ENCODE results near the gene RGSL1. TPM values are rescaled to one million over a fixed set of nuclear protein-coding genes. Genes with fewer than 3 reads are reported as not detected.
A peak's percentile ranks its signal among the peaks of the same experiment; 100 is the strongest.
"Not testable (repeated sequence)": the region's sequence is repeated elsewhere in the genome, so short reads cannot be mapped to it uniquely, and the experiment has no call there.

RGSL1 gene
- total RNA-seq, 2 donors from 2014 or later, result not detected

DNA sequence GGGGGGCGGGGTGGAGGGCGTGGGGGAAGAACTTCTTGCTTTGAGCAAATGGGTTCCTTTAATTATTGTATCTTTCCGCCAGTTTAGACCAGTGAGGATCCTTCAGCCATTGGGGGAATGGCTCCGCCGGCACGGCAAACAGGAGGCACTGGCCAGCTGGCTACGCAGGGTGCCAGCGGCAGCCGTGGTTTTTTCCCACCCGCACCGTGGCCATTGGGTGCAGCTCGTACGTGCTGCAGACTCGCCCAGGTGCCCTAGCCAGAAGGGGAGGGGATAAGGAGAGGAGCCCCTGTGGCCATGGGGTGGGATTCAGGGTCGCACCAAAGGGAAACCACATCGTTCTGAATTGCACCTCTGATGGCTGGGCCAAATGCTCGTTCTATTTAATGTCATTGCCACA, 65.6 kb downstream of the RGSL1 start:
- ATAC-seq (no peak), DNase-seq (no peak)
- intact Hi-C loops (cut with DNase I, micrococcal nuclease), result no loop called here

DNA sequence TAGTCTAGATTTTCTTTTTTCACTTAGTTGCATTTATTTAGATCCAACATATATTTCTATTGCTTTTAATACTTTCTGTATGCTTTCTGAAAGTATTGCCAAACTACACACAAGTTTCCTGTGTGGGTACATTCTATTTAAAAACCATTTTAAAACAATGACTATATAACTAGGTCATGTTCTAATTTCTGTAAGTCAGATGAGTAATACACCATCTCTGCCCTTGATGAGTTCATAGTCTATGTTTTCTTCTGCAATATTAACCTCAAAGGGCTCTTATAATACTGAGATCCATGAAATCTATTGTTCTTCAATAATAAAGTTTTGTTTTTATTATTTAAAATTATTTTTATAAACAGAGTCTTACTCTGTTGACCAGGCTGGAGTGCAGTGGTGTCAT, 70.8 kb downstream of the RGSL1 start:
- intact Hi-C loops (cut with DNase I, micrococcal nuclease), result no loop called here
- ATAC-seq (no peak), DNase-seq (no peak)

DNA sequence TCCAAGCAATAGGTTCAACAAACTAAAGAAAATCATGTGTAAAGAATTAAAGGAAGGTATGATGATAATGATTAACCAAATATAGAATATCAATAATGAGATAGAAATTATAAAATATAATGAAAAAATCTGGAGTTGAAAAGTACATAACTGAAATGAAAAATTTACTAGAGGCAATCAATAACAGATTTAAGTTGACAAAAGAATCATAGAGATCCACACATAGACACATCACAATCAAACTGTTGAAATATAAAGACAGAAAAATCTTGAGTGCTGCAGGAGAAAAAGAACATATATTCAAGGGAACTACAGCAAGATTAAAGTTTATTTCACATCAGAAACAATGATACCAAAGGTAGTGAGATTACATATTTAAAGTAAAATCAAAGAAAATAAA, 75.4 kb downstream of the RGSL1 start:
- DNase-seq, result no peak
- intact Hi-C loops (cut with DNase I, micrococcal nuclease), result no loop called here
- no peak for ATAC-seq

DNA sequence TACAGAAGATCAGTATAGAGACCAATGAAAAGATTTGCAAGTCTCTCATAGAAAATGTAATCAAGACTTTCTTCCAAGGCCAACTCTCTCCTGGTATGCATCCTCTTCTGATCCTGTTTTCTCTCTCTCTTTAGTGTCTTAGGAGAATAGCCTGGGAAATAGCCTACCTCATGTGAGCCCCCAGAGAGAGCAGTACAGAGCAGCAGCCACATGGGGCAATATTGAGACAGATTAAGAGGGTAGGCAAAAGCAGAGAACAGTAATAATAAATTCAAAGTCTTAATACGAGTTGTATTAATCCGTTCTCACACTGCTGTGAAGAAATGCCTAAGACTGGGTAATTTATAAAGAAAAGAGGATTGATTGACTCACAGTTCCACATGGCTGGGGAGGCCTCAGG, 77.7 kb downstream of the RGSL1 start:
- ATAC-seq, result no peak
- intact Hi-C loops (cut with DNase I, micrococcal nuclease), result no loop called here

DNA sequence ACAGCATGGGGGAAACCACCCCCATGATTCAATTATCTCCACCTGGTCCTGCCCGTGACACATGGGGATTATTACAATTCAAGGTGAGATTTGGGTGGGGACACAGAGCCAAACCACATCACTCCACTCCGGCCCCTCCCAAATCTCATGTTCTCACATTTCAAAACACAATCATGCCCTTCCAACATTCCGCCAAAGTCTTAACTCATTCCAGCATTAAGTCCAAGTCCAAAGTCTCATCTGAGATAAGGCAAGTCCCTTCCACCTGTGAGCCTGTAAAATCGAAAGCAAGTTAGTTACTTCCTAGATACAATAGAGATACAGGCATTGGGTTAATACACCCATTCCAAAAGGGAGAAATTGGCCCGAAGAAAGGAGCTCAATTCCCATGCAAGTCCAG, 78.3 kb downstream of the RGSL1 start:
- peak; percentile 86 for ATAC-seq
- intact Hi-C loops (cut with DNase I, micrococcal nuclease), result not testable (repeated sequence)

More for the DNA sequence above, 77.7 kb downstream of the RGSL1 start:
- DNase-seq, result no peak

DNA sequence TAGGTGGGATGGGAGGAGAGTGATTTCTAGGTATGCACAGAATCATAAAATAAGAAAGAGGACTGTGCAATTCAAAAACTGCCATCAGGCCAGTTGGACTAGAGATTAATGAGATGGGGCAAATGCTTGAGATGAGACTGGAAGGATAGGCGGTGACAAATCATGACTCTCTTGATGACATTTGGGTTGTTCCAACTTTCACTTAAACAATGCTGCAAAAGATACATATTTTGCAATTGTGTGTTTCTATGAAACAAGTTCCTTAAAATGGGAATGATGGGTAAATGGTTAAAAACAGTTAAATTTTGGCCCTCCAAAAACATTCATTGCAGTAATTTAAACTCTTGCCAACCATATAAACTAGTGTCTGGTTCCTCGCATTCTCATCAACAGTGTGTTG, 84.0 kb downstream of the RGSL1 start:
- ATAC-seq (no peak), DNase-seq (no peak)
- intact Hi-C loops (cut with DNase I, micrococcal nuclease), result no loop called here

More for the DNA sequence above, 78.3 kb downstream of the RGSL1 start:
- peak in 1 of 2 donors; percentile 32 for DNase-seq

DNA sequence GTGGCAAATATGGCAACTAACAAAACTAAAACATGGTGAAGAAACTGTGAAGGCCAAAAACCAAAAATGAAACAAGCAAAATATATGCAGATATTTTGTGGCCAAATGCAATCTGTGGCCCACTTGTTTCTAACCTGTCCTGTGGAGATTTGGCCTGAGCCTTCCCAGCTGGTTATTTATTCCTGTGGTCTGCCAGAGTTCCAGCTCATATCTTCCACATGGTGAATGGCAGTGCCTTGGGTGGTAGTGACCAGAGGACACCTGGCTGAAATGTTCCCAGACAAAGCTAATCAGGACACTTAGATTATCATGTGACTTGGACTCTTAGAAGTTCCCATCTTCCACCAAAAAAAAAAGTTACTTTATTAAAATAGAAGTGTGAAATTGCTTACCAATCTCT, 99.4 kb downstream of the RGSL1 start:
- intact Hi-C loops (cut with DNase I, micrococcal nuclease), result no loop called here
- no peak for ATAC-seq

DNA sequence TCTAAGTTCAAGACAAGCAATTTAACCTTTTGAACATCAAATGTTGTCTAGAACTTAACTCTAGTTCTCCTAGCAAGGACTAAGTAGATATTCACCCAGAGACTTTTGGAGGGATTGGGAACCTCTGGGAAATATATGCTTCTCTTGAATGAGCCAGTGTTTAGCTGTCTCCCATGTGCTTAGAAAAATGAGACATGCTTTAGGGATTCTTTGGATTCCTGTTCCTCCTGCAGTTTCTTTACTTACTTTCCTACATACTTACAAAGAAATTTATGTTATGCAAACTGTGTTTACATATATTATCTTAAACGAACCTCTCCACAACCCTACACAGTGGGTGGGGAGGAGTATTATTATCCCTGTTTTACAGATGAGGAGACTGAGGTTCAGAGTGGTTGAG, 99.9 kb downstream of the RGSL1 start:
- no peak for ATAC-seq
- DNase-seq, result no peak
- intact Hi-C loops (cut with DNase I, micrococcal nuclease), result no loop called here

More for the DNA sequence above, 99.4 kb downstream of the RGSL1 start:
- DNase-seq, result no peak

DNA sequence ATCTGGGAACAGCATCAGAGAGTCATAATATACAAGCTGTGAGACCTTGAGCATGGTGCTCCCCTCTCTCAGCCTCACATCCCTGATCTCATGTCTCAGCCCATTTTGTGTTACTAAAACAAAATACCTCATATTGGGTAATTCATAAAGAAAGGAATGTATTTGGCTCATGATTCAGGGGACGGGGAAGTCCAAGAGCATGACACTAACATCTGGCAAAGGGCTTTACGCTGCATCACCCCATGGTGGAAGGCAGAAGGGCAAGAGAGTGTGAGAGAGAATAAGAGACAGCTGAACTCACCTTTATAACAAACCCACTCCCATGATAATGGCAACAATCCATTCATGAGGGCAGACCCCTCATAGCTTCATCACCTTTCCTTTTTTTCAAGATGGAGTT, 102.6 kb downstream of the RGSL1 start:
- no peak for DNase-seq
- no peak for ATAC-seq
- intact Hi-C loops (cut with DNase I, micrococcal nuclease), result no loop called here

DNA sequence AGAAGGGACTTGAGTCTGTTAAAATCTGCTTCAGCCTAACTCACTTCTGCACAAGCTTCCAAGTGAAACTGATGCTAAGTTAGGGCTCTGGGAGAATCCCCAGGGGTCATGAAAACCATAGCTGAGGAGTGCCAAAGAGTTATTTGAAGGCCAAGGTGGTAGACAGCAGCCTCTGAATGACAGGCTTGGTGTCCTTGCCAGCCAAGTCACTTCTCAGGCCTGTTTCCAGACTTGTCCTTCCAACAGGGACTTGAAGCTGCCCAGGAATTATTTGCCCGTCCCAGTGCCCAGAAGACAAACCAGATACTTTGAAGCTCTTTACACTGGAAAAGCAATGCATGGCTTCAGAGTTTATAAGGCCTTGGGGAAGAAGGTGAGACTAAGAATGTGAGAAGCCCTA, 105.5 kb downstream of the RGSL1 start:
- intact Hi-C loops (cut with DNase I, micrococcal nuclease), result no loop called here
- ATAC-seq (no peak), DNase-seq (no peak)

DNA sequence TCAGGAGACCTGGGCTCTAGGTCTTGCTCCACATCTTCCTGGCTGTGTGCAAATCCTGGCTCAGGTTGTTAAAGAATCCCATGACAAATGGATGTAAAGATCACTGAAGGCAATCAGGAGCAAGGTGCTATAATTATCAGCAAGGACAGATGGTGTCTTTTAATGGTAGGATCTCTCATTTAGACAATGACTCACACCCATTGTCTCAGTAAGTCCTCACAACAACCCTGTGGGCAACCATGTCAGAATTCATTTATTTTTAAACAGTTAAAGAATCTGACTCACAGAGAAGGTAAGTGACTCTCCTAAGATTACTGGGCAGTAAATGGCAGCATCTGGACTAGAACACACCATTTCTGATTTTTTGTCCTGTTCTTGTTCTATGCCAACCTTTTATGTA, 106.3 kb downstream of the RGSL1 start:
- DNase-seq, result no peak
- intact Hi-C loops (cut with DNase I, micrococcal nuclease), result no loop called here
- ATAC-seq, result no peak

DNA sequence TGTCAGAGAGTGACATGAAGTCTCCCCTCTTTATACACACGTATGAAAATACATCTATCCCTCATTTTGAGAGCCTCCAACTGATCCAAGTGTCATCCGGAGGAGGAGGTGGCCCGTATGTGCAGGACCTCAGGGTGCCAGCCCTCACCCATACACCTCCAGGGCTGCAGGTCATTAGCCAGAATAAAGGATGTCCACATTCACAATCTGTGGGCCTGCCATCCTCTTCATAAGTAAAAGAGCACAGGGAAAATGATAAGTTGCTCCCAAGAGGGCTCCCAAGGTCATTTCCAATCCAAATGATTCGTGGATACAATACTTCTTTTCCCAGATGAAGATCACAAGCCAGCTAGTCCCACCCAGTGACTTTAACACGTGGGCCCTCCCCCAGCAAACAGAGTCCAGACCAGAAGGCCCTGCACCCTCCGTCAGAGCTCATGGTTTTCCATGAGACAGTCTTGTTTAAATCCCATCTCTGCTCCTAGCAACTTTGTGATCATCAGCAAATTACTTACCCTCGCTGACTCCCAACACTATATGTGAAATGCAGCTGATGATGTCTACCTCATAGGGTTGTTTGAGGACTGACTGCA, 110.5 kb downstream of the RGSL1 start:
- DNase-seq, result no peak

DNA sequence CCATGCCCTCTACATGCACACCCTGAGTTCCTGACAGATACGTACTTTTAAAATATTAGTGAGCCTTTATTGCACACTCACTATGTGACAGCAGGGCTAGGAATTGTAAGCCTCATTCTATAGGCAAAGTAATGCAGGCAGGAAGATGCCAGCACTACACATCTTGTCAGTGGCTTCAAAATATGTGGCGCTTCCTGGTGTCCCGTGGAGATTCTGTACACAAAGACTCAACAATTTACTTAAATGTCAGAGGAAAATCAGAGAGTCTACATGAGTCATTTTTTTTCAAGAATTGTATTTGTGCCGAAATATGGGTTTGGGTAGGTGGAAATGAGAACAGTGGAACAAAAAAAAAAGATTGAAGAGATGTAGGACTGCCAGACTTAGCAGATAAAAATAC, 111.5 kb downstream of the RGSL1 start:
- ATAC-seq (no peak), DNase-seq (no peak)
- intact Hi-C loops (cut with DNase I, micrococcal nuclease), result no loop called here

More for the DNA sequence above, 110.5 kb downstream of the RGSL1 start:
- intact Hi-C loops (cut with DNase I, micrococcal nuclease), result no loop called here
- no peak for ATAC-seq

DNA sequence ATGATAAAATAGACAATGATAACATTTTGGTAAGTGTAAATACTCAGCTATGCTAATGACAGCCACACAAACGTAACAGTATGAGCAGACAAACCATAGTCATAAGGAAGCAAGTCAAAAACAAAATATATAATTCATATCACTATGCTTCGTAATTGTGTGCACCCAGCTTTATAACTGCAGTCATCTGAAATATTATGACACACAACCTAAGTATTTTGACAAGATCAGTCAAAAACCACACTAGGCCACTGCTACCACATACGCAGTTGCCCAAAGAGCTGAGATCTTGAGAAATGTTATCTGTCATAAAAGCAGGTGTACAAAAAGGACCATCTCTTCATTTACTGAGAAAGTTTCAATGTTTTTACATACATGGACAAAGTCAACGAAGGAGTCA, 113.1 kb downstream of the RGSL1 start:
- ATAC-seq, result no peak

DNA sequence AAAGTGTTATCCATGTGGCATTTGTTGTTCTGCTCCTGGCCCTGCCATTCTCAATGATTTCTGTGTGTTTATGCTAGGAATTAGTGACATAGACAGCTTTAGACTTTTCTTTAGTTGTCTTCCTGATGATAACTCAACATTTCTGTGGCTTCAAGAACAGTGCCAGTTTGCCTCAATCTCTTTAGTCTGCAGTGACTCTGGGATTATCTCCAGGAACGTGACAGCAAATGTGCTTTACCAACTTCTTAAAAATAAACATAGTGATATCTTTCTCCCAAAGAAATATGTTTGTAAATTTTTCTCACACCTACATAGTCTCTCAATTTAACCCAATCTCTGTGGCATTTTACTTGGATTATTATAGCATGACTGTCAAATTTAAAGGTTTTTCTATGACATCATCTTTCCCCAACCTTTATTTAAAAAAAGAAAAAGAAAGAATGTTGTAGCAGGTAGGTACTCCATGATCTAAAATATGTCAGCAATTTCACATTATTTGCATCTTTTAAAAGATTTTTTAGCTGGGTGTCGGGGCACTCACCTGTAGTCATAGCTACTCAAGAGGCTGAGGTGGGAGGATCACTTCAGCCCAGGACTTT, 114.6 kb downstream of the RGSL1 start:
- intact Hi-C loops (cut with DNase I, micrococcal nuclease), result no loop called here
- ATAC-seq (no peak), DNase-seq (no peak)

More for the DNA sequence above, 113.1 kb downstream of the RGSL1 start:
- DNase-seq, result no peak
- intact Hi-C loops (cut with DNase I, micrococcal nuclease), result no loop called here

DNA sequence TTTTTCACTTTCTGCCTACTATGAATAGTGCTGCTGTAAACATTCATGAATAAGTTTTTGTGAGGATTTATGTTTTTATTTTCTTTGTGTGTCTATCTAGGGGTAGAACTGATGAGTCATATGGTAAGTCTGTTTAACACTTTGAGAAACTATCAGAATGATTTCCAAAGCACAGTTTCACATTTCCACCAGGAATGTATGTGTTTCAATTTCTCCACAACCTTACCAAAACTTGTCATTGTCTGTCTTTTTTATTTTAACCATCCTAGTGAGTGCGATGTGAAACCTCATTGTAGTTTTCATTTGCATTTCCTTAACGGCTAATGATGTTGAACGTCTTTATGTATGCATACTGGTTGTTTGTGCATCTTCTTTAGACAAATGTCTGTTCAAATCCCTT, 115.6 kb downstream of the RGSL1 start:
- DNase-seq, result no peak

DNA sequence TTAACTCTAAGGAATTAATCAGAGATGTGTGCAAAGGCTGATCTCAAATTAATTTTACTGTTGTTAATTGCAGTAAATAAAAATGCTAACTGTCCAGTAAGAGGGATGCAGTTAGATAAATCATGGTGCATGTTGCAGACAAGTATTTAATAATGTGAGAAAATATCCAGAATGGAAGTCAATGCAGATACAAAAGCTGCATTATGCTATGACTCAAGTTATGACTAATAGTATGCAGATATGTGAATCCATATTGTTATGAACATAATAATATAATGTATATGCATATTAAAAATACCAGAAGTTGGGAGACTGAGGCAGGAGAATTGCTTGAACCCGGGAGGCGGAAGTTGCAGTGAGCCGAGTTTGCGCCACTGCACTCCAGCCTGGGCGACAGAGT, 117.7 kb downstream of the RGSL1 start:
- DNase-seq, result no peak
- ATAC-seq, result no peak
- intact Hi-C loops (cut with DNase I, micrococcal nuclease), result no loop called here

More for the DNA sequence above, 115.6 kb downstream of the RGSL1 start:
- intact Hi-C loops (cut with DNase I, micrococcal nuclease), result no loop called here
- no peak for ATAC-seq

DNA sequence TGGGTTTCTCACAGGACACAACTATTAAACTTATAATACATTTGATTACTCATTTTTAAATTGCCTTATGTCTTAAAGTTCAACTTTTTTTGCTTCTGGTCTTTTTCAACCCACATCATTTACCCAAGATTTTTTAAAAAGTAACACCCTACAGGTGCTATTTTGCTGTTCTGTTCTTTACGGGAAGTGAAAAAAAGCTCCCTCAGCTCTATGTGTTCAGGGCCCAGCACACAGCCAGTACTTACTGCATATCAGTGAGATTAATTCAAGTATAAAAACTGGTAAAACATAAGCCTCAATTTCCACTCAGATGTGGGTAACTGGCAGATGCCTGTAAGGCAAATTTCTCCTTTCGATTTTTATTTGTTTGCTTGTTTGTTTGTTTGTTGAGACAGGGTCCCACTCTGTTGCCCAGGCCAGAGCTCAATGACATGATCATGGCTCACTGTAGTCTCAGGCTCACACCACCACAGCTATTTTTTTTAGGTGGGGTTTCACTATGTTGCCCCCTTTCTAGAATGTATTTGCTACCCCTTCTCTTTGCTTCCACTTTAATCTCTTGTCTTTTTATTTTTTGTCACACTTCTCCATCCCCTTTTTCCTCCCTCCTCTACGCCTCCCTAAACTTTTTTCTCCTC, 118.8 kb downstream of the RGSL1 start:
- DNase-seq, result no peak
- intact Hi-C loops (cut with DNase I, micrococcal nuclease), result no loop called here
- no peak for ATAC-seq

DNA sequence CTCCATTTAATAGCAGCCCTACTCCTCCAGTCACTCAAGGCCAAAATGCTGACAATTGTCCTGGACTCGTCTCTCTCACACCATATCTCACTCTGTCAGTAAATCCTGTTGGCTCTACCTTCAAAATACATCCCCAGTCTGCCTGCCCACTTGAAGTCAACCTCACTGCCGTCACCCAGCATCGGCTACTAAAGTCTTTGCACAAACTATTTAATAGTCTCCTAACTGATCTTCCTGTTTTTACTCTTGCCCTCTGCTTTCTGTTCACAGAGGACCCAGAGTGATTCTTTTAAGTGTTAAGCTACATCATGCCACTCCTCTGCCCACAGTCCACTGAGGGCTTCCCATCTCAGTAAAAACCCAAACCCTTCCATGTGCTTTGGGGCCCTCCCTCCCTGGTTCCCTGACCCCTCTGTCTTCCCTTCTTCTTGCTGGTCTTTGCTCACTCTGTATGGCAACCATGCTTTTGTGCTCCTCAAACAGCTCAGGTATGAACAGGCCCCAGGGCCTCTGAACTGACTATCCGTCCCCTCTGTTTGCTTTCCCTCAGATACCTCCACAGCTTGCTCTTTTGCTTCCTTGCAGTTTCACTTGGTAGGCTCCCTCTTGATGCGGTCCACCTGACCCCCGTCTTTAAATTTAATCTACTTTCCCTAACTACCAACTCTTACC, 120.1 kb downstream of the RGSL1 start:
- DNase-seq, result no peak
- intact Hi-C loops (cut with DNase I, micrococcal nuclease), result no loop called here
- ATAC-seq, result peak; percentile 47

DNA sequence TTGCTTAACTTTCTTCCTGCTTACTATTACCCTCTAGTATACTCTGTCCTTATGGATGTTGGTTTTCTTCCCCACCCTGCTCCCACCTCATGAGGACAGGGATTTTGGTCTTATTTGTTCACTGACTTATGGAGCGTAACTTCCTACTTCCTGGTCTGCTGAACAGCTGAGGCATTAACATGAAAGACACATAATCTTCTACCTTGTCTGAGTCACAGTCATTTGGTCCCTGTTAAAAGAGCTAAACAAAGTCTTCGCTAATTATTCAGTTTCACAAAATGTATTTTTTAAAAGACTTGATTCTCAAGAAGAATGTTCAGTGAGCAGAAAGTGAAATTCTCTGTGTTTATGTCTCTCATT, 120.6 kb downstream of the RGSL1 start:
- intact Hi-C loops (cut with DNase I, micrococcal nuclease), result no loop called here
- ATAC-seq, result peak; percentile 92
- no peak for DNase-seq
